Measurements from ENCODE around the gene CLEC10A.
"Not testable (repeated sequence)": the region's sequence is repeated elsewhere in the genome, so short reads cannot be mapped to it uniquely, and the experiment has no call there.

The CLEC10A gene, protein sequence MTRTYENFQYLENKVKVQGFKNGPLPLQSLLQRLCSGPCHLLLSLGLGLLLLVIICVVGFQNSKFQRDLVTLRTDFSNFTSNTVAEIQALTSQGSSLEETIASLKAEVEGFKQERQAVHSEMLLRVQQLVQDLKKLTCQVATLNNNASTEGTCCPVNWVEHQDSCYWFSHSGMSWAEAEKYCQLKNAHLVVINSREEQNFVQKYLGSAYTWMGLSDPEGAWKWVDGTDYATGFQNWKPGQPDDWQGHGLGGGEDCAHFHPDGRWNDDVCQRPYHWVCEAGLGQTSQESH

DNA sequence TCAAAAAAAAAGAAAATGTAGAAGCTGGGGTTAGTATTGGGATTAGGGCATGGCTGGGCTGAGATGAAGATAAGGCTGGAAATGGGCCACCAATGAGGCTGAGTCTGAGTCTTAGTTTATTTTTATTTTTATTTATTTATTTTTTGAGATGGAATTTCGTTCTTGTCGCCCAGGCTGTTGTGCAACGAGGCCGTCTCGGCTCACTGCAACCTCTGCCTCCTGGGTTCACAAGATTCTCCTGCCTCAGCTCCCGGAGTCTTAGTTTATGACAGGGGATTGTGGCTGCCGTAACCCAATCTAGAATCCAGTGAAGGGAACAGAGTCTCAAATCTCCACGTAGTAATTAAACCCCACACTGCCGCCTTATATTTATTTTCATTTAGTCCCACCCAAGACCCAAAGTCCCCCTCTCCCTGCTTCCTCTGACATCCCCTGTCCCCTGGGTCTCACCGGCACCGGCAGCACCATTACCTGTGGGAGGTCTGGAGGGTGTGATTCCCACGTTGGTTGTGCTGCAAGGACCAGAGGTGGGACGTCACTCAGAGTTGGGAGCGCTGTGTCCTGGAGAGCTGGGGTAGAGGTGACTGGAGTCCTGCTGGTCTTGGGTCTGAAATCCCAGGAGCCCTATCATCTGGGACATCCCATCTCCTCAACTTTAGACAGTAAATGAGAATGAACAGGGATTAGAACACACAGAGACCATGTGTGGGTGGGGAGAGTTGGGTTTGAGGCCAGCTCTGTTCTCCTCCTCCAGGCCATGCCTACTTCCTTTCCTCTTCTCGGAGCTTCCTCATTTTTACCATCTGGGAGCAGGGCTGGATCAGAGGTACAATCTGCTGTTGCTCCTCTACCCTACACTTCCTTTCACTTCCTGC is at the start of gene CLEC10A:
TSS of gene CLEC10A (minus strand) at position 671 of the 875 bp plus-strand sequence. CDS start 1,439 bp downstream, outside the sequence.
- no peak for DNase-seq

DNA sequence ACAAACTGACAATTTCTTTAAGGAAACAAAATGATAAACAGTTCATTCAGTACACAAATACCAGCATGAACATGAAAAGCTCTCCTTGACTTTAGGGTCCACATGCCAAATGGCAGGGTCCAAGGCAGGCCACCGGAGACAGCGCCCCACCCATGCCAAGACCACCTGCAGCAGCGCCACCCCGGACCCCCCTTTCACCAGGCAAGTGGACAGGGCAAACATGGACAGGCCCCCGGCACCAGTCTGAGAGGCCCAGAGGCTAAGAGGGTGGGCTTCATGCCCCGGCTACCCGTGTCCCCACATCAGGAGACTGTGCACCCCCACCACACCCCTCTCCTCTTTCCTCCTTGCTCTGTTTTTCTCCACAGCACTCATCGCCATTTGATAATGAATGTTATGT is 49.3 kb upstream of the CLEC10A start:
- no peak for DNase-seq

DNA sequence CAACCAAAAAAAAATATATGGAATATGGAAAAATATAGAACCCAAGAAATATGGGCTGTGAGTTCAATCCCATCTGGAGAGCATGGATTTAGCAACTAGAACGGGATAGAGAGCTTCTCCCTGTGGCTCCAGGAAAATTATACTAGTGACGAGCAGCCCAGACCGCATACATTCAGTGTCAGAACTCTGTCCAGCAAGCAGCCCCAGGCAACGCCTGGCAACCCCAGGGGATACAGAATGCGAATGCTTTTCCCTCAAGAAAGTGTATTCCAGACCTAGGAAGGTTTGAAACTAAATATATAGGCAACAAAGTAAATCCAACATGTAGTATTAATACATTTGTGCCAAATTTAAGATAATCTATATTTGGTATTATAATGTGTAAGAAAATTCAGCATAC is 48.1 kb upstream of the CLEC10A start:
- no peak for DNase-seq

DNA sequence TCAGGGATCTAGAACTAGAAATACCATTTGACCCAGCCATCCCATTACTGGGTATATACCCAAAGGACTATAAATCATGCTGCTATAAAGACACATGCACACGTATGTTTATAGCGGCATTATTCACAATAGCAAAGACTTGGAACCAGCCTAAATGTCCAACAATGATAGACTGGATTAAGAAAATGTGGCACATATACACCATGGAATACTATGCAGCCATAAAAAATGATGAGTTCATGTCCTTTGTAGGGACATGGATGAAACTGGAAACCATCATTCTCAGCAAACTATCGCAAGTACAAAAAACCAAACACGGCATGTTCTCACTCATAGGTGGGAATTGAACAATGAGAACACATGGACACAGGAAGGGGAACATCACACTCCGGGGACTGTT is 47.5 kb upstream of the CLEC10A start:
- DNase-seq: not testable (repeated sequence)

DNA sequence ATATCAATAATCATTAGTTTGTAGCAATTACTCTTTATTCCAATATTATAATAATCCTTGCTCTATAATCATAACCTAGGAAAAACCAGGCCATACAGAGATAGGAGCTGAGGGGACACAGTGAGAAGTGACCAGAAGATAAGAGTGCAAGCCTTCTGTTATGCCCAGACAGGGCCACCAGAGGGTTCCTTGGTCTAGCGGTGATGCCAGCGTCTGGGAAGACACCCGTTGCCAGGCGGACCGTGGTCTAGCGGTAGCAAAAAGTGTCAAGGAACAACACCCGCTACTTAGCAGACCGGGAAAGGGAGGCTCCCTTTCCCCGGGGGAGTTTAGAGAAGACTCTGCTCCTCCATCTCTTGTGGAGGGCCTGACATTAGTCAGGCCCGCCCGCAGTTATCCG is 46.3 kb upstream of the CLEC10A start:
- not testable (repeated sequence) for DNase-seq

DNA sequence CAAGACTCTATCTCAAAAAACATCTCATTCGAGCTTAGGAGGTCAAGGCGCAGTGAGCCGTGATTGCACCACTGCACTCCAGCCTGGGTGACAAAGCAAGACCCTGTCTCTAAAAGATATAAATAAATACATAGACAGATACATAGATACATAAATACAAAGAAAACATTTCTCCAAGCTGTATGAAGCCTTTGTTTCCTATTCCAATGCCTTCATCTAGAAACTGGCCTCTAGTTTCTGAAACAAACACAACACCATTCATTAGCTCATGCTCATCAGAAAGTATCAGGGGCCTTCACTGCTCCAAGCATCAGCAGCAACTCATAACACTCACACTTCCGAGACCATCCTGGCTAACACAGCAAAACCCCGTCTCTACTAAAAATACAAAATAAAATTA is 44.9 kb upstream of the CLEC10A start:
- DNase-seq: no peak

DNA sequence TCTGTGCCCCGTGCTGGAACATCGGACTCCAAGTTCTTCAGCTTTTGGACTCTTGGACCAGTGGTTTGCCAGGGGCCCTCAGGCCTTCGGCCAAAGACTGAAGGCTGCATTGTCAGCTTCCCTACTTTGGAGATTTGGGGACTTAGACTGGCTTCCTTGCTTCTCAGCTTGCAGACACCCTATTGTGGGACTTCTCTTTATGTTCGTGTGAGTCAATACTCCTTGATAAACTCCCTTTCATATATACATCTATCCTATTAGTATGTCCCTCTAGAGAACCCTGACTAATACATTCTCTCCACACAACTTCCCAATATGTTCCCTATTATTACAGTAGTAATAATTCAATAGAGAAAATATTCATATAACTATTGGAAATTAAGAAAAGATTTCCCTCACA is 43.8 kb upstream of the CLEC10A start:
- no peak for DNase-seq

DNA sequence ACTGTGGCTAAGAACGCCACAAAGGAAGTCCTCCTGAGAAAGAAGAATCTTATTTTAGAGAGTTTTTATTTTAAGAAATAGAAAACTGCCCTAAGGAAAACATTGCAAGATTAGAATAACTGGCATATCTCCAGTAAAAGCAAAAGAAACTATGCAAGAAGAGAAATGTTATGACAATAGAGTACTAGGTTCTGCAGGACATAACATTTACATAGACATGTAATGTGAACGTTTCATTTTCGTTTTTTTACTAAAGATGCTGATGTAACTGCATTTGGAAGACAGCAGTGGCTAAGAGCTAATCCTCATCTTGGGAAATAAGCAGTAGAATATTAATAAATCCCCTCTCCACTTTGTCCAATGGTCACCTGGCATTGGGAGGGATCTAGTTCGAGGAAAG is 42.3 kb upstream of the CLEC10A start:
- DNase-seq: no peak

DNA sequence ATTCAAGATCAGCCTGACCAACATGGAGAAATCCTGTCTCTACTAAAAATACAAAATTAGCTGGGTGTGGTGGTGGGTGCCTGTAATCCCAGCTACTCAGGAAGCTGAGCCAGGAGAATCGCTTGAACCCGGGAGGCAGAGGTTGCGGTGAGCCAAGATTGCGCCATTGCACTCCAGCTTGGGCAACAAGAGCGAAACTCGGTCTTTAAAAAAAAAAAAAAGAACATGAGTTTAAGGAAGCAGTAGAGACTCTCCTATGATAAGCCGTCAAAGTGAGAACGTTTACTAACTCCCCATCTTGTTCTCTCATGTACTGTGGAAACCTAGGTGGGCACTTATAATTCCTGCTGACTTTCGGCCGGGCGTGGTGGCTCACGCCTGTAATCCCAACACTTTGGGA is 40.6 kb upstream of the CLEC10A start:
- DNase-seq: not testable (repeated sequence)

DNA sequence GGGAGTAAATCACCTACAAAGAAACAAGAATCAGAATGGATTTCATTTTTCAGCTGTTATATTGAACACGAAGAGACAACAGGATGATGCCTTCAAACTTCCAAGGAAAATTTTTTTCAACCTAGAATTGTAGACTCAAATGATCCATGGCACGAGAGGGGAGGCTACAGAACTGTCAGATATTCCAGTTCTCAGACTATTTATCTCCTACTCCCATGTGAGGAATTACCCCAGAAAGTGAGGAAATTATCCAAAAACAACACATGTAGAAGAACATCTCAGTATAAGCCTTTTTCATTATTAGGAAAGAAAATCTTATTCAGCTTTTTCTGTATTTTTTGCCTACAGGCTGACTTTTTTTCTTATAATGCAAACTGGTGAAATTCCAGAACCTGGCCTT is 40.1 kb upstream of the CLEC10A start:
- DNase-seq: no peak

DNA sequence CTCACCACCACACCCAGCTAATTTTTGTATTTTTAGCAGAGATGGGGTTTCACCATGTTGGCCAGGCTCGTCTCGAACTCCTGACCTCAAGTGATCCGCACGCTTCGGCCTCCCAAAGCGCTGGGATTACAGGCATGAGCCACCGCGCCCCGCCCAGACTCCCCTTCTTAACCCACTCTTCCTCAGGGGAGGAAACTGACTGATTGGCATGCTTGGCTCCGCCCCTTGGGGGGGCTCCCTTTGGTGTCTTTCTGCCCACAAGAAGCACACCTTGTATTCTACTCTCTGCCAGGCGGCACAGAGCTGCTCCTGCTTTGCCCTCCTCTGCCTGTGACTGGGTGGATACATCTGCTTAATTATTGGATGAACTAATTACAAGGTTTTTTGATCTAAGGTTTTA is 39.3 kb upstream of the CLEC10A start:
- peak; percentile 65 for DNase-seq

DNA sequence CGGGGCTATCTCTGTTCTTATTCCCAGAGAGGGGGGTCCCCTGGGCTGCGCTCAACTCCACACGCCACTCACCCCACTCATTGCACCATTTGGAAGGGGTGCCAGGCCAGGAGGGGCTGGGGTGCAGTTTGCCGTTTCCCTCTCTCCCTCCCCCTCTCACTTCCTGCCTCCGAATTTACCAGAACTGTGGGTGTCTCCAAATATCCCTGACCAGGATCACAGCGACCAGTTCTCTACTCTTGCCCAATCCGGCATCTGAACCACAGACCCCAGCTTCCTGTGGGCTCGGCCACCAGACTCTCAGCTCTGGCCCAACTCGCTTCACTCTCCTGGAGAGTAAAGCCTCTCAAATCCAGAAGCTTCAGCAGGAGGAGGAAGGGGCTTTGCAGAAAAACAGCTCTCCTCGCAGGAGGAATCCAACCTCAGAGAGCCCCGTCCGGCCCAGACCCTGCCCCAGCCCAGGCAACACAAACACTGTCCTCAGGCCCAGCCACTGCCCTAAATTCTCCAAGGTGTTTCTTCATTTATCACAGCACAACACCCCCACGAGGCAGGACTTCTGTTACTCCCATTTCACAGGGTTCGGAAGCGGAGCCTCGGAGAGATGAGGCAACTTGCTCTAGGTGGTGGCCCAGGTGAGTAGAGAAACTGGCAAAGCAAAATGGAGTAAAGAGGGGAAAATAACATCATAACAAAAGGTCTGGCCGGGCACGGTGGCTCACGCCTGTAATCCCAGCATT is 35.0 kb upstream of the CLEC10A start:
- no peak for DNase-seq

DNA sequence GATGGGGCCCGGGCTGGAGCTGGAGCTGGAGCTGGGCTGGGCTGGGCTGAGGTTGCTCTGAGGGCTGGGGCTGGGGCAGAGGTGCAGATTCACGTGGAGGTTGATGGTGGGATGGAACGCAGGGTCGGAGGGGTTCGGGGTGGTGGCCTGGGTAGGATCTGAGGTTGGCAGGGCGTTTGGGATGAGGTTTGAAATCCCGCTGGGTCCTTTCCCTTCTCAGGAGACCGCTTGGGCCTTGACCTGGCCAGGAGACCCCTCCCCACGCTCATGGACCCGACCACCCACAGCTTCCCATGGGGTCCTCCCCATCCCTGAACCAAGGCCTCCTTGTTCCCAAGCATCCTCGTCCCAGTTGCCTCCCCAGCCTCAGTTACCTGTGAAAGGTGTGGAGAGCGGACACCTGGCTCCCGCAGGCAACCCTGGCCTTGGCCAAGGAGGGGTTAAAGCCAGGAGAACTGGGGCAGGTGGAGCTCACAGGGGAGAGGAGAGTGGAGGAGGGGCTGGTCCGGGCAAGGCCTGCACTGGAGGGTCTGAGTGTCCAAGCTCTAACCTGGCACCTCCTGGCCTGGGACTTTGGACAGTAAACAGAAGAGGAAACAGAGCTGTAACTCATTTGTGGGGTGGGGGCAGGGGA is 34.3 kb upstream of the CLEC10A start, which contains the start of gene ASGR2:
TSS of gene ASGR2 (minus strand) at position 582 of the 634 bp plus-strand sequence. CDS start 582 bp downstream, outside the sequence.
- DNase-seq: no peak

DNA sequence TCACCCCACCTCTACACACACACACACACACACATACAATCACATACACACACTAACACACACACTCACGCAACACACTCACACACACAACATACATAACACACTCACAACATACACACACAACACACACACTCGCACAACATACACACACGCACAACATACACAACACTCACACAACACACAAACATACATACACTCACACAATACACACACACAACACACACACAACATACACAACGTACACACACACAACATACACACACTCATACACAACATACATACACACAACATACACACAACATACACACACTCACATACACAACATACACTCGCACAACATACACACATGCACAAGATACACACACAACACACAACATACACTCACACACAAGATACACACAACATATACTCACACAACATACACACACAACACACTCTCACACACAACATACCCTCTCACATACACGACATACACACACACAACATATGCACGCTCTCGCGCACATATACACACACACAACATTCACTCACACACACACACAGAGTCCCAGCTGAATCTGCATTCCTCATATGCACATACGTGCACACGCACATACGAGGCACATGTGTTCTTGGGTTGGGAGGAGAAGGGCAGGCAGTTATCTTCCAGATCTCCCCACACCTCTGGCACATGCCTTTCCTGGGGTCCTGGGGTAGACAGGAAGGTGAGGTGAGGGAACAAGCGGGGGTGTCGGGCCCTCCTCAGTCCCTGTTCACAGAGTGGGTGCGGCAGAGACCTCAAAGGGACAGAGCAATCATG is 33.4 kb upstream of the CLEC10A start:
- no peak for DNase-seq

DNA sequence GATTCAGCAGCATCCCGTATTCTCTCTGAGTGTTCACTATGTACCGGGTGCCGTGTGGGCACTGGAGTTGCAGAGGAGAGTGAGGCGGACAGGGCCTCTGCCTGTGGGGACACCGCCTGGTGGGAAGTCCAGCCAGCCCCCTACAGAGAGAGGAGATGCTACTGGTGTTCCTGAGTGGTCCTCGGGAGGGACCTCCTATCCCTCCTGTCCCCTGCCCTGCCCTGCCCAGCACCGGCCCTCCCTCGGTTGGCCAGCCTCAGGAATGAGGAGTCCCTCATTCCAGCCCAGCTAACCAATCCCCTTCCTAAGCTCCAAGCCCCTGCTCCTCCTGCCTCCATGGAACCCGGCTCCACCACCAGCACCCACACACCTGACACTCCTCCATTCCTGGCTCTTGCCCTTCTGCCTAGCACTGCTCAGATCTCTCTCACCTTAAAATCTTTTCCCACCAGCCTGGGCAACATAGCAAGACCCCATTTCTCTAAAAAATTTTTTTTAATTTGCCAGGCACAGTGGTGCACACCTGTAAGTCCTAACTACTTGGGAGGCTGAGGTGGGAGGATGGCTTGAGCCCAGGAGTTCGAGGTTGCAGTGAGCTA is 32.6 kb upstream of the CLEC10A start:
- no peak for DNase-seq

DNA sequence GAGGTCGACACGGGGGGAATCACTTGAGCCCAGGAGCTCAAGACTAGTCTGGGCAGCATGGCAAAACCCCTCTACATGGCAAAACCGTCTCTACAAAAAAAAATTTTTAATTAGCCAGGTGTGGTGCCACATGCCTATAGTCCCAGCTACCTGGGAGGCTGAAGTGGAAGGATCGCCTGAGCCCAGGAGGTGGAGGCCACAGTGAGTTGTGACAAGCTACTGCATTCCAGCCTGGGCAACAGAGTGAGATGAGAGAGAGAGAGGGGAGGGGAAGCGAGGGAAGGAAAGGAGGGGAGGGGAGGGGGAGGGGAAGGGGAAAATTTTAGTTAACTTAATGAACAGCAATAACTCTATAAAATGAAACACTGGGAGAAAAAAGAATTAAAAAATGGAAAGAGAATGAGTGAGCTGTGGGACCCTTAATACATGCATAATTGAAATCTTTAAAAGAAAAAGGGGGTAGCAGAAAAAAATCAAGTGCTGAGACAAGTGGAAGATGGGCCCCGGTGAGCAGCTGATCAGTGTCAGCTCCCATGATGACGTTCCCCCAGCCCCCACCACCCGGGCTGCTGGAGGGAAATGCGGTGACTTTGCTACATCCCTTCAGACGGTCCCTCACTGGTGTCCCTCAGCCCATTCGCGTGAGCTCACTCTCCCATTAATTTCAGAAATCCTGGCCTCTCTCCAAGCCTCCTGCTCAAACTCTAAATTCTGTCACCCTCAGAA is 31.9 kb upstream of the CLEC10A start:
- DNase-seq: peak; percentile 24

DNA sequence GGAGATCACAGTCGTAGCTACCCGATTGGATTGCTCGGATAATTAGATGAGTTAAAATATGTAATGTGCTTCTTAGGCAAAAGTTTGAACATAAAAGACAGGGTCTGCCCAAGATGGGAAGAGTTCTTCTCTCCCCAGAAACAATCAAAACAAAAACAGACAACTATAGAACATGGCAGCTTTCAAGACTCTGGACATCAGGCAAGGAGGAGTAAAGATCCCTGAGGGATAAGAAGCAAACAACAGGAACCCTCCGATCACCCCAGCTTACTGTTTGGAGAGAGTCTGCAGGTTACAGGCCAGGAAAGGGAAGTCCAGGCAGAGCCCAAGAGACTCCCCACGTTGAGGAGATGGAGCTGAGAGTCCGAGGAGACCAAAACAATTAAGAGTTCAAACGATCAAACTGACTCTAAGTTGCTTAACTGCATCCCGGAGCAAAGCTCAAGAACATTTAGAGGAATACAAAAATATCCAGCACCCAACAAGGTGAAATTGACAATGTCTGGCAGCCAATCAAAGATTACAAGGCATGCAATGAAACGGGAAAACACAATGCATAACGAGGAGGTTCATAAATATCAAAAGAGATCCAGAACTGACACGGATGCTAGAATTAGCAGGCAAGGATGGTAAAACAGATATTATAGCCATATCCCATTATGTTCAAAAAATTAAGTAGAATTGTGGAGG is 30.7 kb upstream of the CLEC10A start:
- no peak for DNase-seq

DNA sequence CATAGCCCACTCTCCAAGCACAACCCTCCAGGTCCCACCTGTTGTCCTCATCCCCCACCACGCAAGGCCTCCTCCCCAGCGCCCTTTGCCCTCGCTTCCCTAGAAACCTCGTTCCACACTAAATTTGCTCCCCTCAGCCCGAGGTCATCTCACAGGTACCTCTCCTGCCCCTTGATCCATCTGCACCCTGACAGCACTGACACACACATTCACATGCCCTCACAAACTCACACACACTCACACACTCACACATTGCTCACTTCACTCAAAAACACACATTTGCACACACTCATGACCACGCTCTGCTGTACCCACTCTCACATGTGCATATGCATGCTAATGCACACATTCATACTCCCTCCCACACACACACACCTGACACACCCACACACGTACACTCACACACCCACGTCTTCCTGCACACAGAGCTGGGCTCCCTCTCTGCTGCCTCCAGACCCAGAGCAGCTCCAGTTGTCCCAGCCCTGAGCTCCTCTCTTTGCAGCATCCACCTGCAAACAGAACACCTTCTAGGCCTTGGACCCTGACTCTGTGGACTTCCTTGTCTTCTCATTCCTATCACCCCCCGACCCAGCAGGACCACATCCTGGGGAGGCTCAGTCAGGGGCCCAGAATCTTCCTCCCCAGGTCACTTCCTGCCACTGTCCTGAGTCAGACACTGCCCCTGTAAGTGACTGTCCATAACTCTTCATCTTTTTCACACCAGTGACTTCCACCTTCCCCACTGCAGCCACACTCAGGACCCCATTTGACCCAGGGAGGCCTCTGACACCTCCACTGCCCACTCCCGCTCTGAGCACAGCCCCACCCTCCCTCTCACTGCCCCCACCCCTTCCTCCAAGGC is 29.6 kb upstream of the CLEC10A start:
- DNase-seq: no peak

DNA sequence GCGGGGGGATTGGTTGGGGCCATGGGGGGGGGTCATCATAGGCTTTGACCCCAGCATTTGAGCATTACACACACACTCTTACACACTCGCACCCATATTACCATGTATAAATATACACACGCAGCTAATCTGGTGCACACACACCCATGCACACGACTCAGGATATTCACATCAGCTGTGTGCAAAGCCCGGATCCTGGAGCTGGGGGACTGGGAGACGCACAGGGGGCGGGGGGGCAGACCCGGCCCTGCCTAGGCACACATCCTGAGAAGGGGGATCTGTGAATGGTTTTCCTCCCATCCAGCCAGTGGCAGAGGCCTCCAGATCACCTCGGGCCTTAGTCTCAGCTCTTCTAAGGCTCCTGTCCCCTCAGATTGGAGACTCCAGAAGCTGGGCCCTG is 28.9 kb upstream of the CLEC10A start:
- no peak for DNase-seq

Data from NCI-H82 (cell line).